Right lobe of liver (tissue), 6 donors: Measurements from ENCODE around the gene CASQ2. TPM values are rescaled to one million over a fixed set of nuclear protein-coding genes. Genes with fewer than 3 reads are reported as not detected.
A peak's percentile ranks its signal among the peaks of the same experiment; 100 is the strongest.

Source experiments
- ATAC-seq, 4 donors: fragments of 200-7000 bp; cut with Tn5 transposase; one replicate each; pipeline ENCODE4 v1.9.1; 2020; ENCODE audit warnings: mild to moderate bottlenecking in 4 of 4, moderate library complexity in 4 of 4
- DNase-seq, 3 donors: peaks; one replicate each; pipeline ENCODE4 v3.0.0-alpha.2; 2020
- H3K27ac ChIP-seq, 3 donors: fragments of 200-600 bp; one replicate each; pipeline ENCODE4 v1.8.0; 2022
- H3K27me3 ChIP-seq, 2 donors: fragments of 200-600 bp; one replicate each; pipeline ENCODE4 v1.8.0; 2022
- H3K36me3 ChIP-seq, 4 donors: fragments of 200-600 bp; sonication (generic) in 1 of 4; one replicate each; pipeline versions ENCODE4 v1.5.1 to v1.8.0; 2017 to 2022; ENCODE audit warnings: control low read depth in 1 of 4
- H3K4me1 ChIP-seq, 4 donors: fragments of 200-600 bp; sonication (generic) in 1 of 4; one replicate each; pipeline versions ENCODE4 v1.5.1 to v1.8.0; 2017 to 2022; ENCODE audit warnings: control low read depth in 1 of 4
- H3K4me3 ChIP-seq, 3 donors: fragments of 200-600 bp; one replicate each; pipeline ENCODE4 v1.8.0; 2022
- H3K9me3 ChIP-seq, 4 donors: fragments of 200-600 bp; sonication (generic) in 1 of 4; one replicate each; pipeline versions ENCODE4 v1.5.1 to v1.8.0; 2017 to 2022; ENCODE audit warnings: control low read depth in 1 of 4
- POLR2A ChIP-seq: fragments of 450-650 bp; IDR thresholded peaks from one replicate; pipeline ENCODE4 v1.6.1; 2017; ENCODE audit warnings: antibody characterized with exemption, mild to moderate bottlenecking
- WGBS: methylation state at CpG from one replicate; pipeline ENCODE4 v1.1.6; 2018; ENCODE audit warnings: low coverage, low lambda C conversion rate; ENCODE audit not compliant: insufficient coverage; ENCODE audit errors: missing lambda C conversion rate; 5-methylcytosine and 5-hydroxymethylcytosine counted together
- intact Hi-C, 2 donors: fragments of 100-400 bp; cut with DNase I; formaldehyde crosslinking; loops; one replicate each; pipeline versions ENCODE4 v1.11.2 to v1.14.1; 2022
- total RNA-seq, 6 experiments: library from RNA; depleted of rRNA in 2 of 6; stranded (reverse); fragments of >200 nt in 2 of 6; fragmentation: NEBNext Ultra II Directional in 3 of 6; extraction: Animal tissue kit (Norgen Biotek cat#: 25700) in 3 of 6; gene quantifications; one replicate each; pipeline versions ENCODE4 v1.1.0 to v1.2.4, GENCODE V29; 2016 to 2023
- TF ChIP-seq, protein P1 (sequence below), 4 donors: fragments of 200-600 bp in 3 of 4; fragments of 450-650 bp in 1 of 4; IDR thresholded peaks; one replicate each; pipeline versions ENCODE4 v1.5.1 to v1.8.0; 2016 to 2022; ENCODE audit warnings: antibody characterized with exemption in 4 of 4, mild to moderate bottlenecking in 2 of 4
- donor health status: DM: no; HTN: yes; CAD: no.
- donor health status: DM: no; HTN: no; CAD: no.
- donor health status: DM: no; HTN: no; CAD: no.
- donor health status: DM: no; HTN: yes; CAD: no.
- donor health status: DM: no; HTN: yes; CAD: no.

The CASQ2 gene
- total RNA-seq, 6 experiments from 2014 or later, result 0.09 to 0.44 (median 0.21) TPM; not detected in 2

DNA sequence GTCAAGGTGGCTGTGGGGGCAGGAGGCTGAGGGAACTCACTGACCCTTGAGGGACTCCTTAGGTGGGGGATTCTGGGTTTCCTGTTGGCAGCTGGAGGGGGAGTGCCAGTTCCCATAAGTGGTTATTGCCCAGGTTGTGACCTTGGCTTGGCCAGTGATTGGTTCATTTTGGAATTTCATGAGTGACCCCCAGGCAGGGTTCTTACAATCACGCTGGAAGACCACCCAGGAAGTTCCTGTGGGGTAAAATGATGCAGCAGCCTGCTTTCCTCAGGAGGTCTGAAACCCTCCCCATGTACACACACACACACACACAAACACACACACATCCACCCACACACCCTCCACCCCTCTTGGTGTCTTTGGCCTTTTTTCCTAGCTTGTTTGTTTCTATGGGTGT is 109.9 kb downstream of the CASQ2 start:
- TF ChIP-seq POLR2A, result no peak
- TF ChIP-seq, protein P1, sequence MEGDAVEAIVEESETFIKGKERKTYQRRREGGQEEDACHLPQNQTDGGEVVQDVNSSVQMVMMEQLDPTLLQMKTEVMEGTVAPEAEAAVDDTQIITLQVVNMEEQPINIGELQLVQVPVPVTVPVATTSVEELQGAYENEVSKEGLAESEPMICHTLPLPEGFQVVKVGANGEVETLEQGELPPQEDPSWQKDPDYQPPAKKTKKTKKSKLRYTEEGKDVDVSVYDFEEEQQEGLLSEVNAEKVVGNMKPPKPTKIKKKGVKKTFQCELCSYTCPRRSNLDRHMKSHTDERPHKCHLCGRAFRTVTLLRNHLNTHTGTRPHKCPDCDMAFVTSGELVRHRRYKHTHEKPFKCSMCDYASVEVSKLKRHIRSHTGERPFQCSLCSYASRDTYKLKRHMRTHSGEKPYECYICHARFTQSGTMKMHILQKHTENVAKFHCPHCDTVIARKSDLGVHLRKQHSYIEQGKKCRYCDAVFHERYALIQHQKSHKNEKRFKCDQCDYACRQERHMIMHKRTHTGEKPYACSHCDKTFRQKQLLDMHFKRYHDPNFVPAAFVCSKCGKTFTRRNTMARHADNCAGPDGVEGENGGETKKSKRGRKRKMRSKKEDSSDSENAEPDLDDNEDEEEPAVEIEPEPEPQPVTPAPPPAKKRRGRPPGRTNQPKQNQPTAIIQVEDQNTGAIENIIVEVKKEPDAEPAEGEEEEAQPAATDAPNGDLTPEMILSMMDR (IDR thresholded peaks at IDR 0.05), result no peak

DNA sequence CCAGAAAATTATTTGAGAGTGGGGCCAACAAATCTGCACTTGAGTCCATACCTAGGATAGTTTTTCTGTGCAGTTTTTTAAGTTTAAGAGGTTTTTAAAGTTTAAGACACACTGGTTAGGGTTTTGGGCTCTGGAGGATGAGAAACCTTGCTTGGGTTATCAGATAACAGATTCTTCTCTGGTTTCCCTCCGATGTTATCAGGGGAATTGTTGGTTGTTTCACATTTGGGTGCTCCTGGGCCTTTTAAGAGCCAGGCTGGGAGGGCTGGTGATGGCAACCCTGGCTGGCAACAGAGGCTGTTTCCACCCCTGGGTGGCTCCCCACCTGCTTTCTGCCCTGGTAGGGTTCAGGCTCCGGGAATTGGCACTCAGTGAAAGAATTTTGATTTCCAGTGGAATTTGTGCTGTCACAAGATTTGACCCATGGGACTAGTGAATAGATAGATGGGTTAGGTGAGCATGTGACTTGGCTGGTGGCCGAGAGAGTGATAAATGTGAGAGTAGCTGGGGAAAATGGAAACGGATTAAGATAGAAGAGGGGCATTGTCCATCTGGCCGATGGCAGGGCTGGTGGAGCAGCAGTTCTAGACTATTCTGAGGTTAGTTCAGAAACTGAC is 111.9 kb downstream of the CASQ2 start:
- Histone ChIP-seq H3K4me1 (peaks cover 0 to 2% (median 0%) of the 10 kb centered on the region in 4 donors), H3K4me3 (no peak overlapping the region), H3K9me3 (no peaks in the 10 kb centered on the region), H3K36me3 (peaks cover 0 to 10% (median under 1%) of the 10 kb centered on the region in 4 donors), H3K27ac (no peak overlapping the region), H3K27me3 (no peaks in the 10 kb centered on the region)
- TF ChIP-seq POLR2A, result no peak
- TF ChIP-seq, protein P1 (IDR thresholded peaks at IDR 0.05), result no peak
- DNase-seq, result peak in 2 of 3 donors; percentile 55 to 67
- 49% methylated on average over 5 of the region's 5 CpGs for WGBS
- peak in 3 of 4 donors; percentile 15 to 60 (median 46) for ATAC-seq
- intact Hi-C loops, result no loop called here

More for the DNA sequence above, 109.9 kb downstream of the CASQ2 start:
- no peak overlapping the region for H3K27ac ChIP-seq
- no peak for ATAC-seq
- peaks cover 0 to 15% (median under 1%) of the 10 kb centered on the region in 4 donors for H3K36me3 ChIP-seq
- DNase-seq, result no peak
- no peaks in the 10 kb centered on the region for H3K27me3 ChIP-seq
- H3K9me3 ChIP-seq, result no peaks in the 10 kb centered on the region
- 100% methylated on average over 1 of the region's 1 CpG for WGBS
- no peak overlapping the region for H3K4me3 ChIP-seq
- H3K4me1 ChIP-seq, result peaks cover 0 to 2% (median 0%) of the 10 kb centered on the region in 4 donors
- intact Hi-C loops, result no loop called here

DNA sequence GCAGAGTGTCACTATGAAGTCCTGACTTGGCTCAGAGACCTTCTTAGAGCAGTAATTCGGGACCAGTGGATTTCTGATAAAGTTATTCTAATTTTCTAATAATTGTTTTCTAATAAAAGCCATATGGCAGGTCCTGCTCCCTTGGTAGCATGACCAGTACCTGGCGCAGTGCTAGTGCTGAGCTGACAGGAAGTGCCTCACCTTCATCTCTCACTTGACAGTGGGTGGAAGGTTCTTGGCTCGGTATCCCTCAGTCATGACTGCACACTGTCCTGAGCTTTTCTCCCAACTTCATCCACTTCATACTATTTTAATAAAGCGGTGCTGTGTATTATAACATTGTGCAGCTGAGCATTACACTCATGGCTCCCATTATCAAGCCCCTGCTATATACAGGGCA is 112.6 kb downstream of the CASQ2 start:
- H3K36me3 ChIP-seq, result peaks cover 0 to 9% (median under 1%) of the 10 kb centered on the region in 4 donors
- no peaks in the 10 kb centered on the region for H3K27me3 ChIP-seq
- no peaks in the 10 kb centered on the region for H3K9me3 ChIP-seq
- TF ChIP-seq, protein P1 (IDR thresholded peaks at IDR 0.05), result no peak
- no peak for TF ChIP-seq POLR2A
- peaks cover 0 to 2% (median 0%) of the 10 kb centered on the region in 4 donors for H3K4me1 ChIP-seq
- intact Hi-C loops, result no loop called here
- H3K27ac ChIP-seq, result no peak overlapping the region
- DNase-seq (no peak), ATAC-seq (no peak)
- no peak overlapping the region for H3K4me3 ChIP-seq
- 80% methylated on average over 2 of the region's 4 CpGs for WGBS

DNA sequence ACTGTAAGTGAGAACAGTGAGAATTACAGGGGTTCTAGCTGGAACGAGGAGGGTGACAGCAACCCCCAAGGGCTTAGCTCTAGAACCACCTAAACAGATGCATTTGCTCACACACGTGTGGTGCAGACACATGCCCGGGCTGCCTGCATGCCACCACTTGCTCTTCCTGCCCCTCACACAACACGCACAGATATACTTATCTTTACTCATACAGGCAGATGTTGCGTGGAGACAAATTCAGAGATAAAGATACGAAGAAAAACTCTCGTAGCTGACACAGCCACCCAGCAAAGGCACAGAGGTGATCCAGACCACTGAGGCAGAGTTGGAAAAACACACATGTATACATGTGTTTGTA is 113.2 kb downstream of the CASQ2 start:
- DNase-seq (no peak), ATAC-seq (peak in 1 of 4 donors; percentile 38)
- H3K9me3 ChIP-seq, result no peaks in the 10 kb centered on the region
- no peak overlapping the region for H3K27ac ChIP-seq
- intact Hi-C loops, result no loop called here
- H3K36me3 ChIP-seq, result peaks cover 0 to 3% (median under 1%) of the 10 kb centered on the region in 4 donors
- no peaks in the 10 kb centered on the region for H3K27me3 ChIP-seq
- H3K4me3 ChIP-seq, result no peak overlapping the region
- WGBS, result 45% methylated on average over 7 of the region's 7 CpGs
- TF ChIP-seq, protein P1 (IDR thresholded peaks at IDR 0.05), result no peak
- no peak for TF ChIP-seq POLR2A
- peaks cover 0 to 2% (median 0%) of the 10 kb centered on the region in 4 donors for H3K4me1 ChIP-seq
